Keratinocyte (primary cell): ENCODE data around the gene DENND4A. TPM values are rescaled to one million over a fixed set of nuclear protein-coding genes. Genes with fewer than 3 reads are reported as not detected.

ENCODE experiments used
- DNase-seq: peaks from one replicate; pipeline ENCODE4 v3.0.0-alpha.2; 2011; ENCODE audit warnings: low read depth, missing footprints, low spot score
- FAIRE-seq: peaks from 2 replicates; lab custom pipeline; 2011; peaks lifted over from hg19 to GRCh38; lab: Jason Lieb, UNC
- H2AFZ ChIP-seq: 2 replicates; pipeline ENCODE4 v1.6.0; 2012; ENCODE audit warnings: low read length, control low read depth, inconsistent platforms; ENCODE audit not compliant: control insufficient read depth
- H3K27ac ChIP-seq: 2 replicates; pipeline ENCODE4 v1.5.1; 2011; ENCODE audit warnings: low read length; ENCODE audit not compliant: control insufficient read depth, insufficient read depth
- H3K27me3 ChIP-seq: 3 replicates; pipeline ENCODE4 v1.6.0; 2011; ENCODE audit warnings: low read length; ENCODE audit not compliant: control insufficient read depth, insufficient read depth; ENCODE audit errors: extremely low read depth
- H3K36me3 ChIP-seq, 2 experiments: 2 replicates in 1 of 2; 3 replicates in 1 of 2; pipeline ENCODE4 v1.5.1; 2011; ENCODE audit warnings: low read length in 2 of 2, mild to moderate bottlenecking in 1 of 2; ENCODE audit not compliant: control insufficient read depth in 2 of 2, insufficient read depth in 2 of 2; ENCODE audit errors: extremely low read depth in 1 of 2
- H3K4me1 ChIP-seq: 3 replicates; pipeline ENCODE4 v1.5.1; 2011; ENCODE audit warnings: low read length; ENCODE audit not compliant: control insufficient read depth, insufficient read depth; ENCODE audit errors: extremely low read depth
- H3K4me2 ChIP-seq: 3 replicates; pipeline ENCODE4 v1.6.0; 2011; ENCODE audit warnings: low read depth, low read length; ENCODE audit not compliant: control insufficient read depth, insufficient read depth; ENCODE audit errors: extremely low read depth
- H3K4me3 ChIP-seq, 3 experiments: fragments of 200-600 bp in 1 of 3; sonication (generic) in 1 of 3; 2 replicates in 2 of 3; 3 replicates in 1 of 3; pipeline ENCODE4 v1.5.1; 2011 to 2016; ENCODE audit warnings: low read length in 3 of 3, mild to moderate bottlenecking in 3 of 3, control low read depth in 2 of 3, inconsistent platforms in 1 of 3, low read depth in 1 of 3, mixed read lengths in 1 of 3, mixed run types in 1 of 3, moderate library complexity in 1 of 3; ENCODE audit not compliant: control insufficient read depth in 2 of 3, insufficient read depth in 2 of 3; ENCODE audit errors: extremely low read depth in 1 of 3
- H3K79me2 ChIP-seq: 2 replicates; pipeline ENCODE4 v1.6.0; 2012; ENCODE audit warnings: low read length; ENCODE audit not compliant: control insufficient read depth, insufficient read depth
- H3K9ac ChIP-seq: 3 replicates; pipeline ENCODE4 v1.6.0; 2011; ENCODE audit warnings: low read length; ENCODE audit not compliant: control insufficient read depth, insufficient read depth; ENCODE audit errors: extremely low read depth
- H3K9me1 ChIP-seq: 3 replicates; pipeline ENCODE4 v1.6.0; 2011; ENCODE audit warnings: low read length; ENCODE audit not compliant: control insufficient read depth, insufficient read depth; ENCODE audit errors: extremely low read depth
- H3K9me3 ChIP-seq: 2 replicates; pipeline ENCODE4 v1.5.1; 2012; ENCODE audit warnings: low read depth, low read length; ENCODE audit not compliant: control insufficient read depth
- H4K20me1 ChIP-seq: 3 replicates; pipeline ENCODE4 v1.6.0; 2011; ENCODE audit warnings: low read length; ENCODE audit not compliant: control insufficient read depth, insufficient read depth; ENCODE audit errors: extremely low read depth
- EZH2 ChIP-seq: IDR thresholded peaks from one replicate; pipeline ENCODE4 v1.6.1; 2012; ENCODE audit warnings: inconsistent platforms, mild to moderate bottlenecking, low read length, moderate library complexity
- dilution Hi-C: fragments of 300-500 bp; cut with MboI; formaldehyde crosslinking; loops from one replicate; pipeline ENCODE4 v1.7.0; 2020; ENCODE audit warnings: low sequenced_read_pairs; ENCODE audit not compliant: extremely low pct_ligation_motif_present
- polyA plus RNA-seq, 5 experiments: library from polyadenylated mRNA; depleted of rRNA in 3 of 5; stranded (reverse) in 3 of 5; stranded (forward) in 1 of 5; unstranded in 1 of 5; fragments of >200 nt; gene quantifications; 1 replicate in 1 of 5; 2 replicates in 3 of 5; 3 replicates in 1 of 5; pipeline versions ENCODE4 v1.2.1 to v1.2.3, GENCODE V29; 2011 to 2012; ENCODE audit warnings: missing spikeins in 2 of 5, low read depth in 1 of 5, low replicate concordance in 1 of 5
- TF ChIP-seq, protein P1 (sequence below), 3 experiments: IDR thresholded peaks in 1 of 3; conservative IDR thresholded peaks in 1 of 3; optimal IDR thresholded peaks in 1 of 3; 2 replicates in 2 of 3; 3 replicates in 1 of 3; pipeline versions ENCODE3 to v1.5.1; 2011; ENCODE audit warnings: low read length in 3 of 3, mild to moderate bottlenecking in 3 of 3, moderate library complexity in 2 of 3, control low read depth in 1 of 3, inconsistent platforms in 1 of 3; ENCODE audit not compliant: insufficient read depth in 2 of 3; ENCODE audit errors: extremely low read depth in 1 of 3

DENND4A gene
- polyA plus RNA-seq, 1 donor (not counting 4 experiments of a cell fraction or from before 2014, with no cell fraction given) = 10.0 TPM

DNA sequence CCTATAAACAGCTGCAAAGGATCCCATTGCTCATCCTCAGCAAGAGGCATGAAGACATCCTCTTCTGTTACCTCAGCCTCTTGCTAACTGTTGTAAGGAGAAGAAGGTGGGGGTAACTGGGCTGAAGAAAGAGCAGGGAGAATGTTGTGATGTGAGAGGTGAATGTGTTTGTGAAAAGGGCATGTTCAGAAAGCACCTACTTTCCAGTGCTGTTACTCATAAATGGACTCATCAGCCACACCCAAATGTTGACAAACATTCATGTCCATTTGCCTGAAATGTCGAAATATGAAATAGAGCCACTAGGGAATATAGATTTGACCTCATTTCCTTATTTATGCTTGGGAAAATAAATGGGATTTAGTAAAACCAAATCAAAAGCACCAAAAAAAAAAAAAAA lies 157.7 kb downstream of the DENND4A start:
- peaks cover 0 to 2% of the 10 kb centered on the region in 2 experiments for H3K36me3 ChIP-seq
- no peaks in the 10 kb centered on the region for H3K79me2 ChIP-seq
- H2AFZ ChIP-seq = no peak overlapping the region
- H3K4me1 ChIP-seq = peaks cover 4% of the 10 kb centered on the region
- H3K4me3 ChIP-seq = no peak overlapping the region
- H3K27ac ChIP-seq = no peak overlapping the region
- H3K9me3 ChIP-seq = no peaks in the 10 kb centered on the region
- H3K9ac ChIP-seq = no peak overlapping the region
- no peaks in the 10 kb centered on the region for H3K27me3 ChIP-seq
- no peaks in the 10 kb centered on the region for H4K20me1 ChIP-seq
- no peak overlapping the region for H3K4me2 ChIP-seq
- dilution Hi-C loops = no loop called here
- FAIRE-seq (no peak), DNase-seq (no peak)
- H3K9me1 ChIP-seq = no peaks in the 10 kb centered on the region
- TF ChIP-seq, protein P1, sequence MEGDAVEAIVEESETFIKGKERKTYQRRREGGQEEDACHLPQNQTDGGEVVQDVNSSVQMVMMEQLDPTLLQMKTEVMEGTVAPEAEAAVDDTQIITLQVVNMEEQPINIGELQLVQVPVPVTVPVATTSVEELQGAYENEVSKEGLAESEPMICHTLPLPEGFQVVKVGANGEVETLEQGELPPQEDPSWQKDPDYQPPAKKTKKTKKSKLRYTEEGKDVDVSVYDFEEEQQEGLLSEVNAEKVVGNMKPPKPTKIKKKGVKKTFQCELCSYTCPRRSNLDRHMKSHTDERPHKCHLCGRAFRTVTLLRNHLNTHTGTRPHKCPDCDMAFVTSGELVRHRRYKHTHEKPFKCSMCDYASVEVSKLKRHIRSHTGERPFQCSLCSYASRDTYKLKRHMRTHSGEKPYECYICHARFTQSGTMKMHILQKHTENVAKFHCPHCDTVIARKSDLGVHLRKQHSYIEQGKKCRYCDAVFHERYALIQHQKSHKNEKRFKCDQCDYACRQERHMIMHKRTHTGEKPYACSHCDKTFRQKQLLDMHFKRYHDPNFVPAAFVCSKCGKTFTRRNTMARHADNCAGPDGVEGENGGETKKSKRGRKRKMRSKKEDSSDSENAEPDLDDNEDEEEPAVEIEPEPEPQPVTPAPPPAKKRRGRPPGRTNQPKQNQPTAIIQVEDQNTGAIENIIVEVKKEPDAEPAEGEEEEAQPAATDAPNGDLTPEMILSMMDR (optimal IDR thresholded peaks at IDR 0.05 in 1 of 3, IDR thresholded peaks at IDR 0.05 in 1 of 3, conservative IDR thresholded peaks at IDR 0.05 in 1 of 3; ENCODE audit: extremely low read depth in 1 of 3, insufficient read depth in 2 of 3, low read length in 3 of 3) = no peak
- no peak for TF ChIP-seq EZH2

DNA sequence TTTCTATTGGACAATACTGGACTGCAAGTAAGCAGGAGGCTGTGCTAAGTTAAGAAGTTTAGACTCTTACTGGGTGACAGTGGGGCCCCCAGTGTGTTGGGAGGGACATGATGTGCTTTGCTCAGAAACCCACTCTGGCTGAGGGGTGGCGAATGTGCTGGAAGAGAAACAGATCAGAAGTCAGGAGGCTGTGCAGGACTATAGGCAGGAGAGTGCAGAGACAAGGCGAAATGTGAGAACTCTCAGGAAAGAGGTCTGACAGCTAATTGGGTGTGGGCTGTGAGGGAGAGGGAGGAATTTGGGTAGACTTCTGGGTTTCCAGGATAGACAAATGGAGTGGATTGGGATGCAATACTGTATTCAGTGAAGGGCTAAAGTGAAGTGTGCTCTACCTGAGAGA lies 158.3 kb downstream of the DENND4A start:
- H4K20me1 ChIP-seq = no peaks in the 10 kb centered on the region
- DNase-seq (no peak), FAIRE-seq (no peak)
- H3K4me2 ChIP-seq = no peak overlapping the region
- H3K27me3 ChIP-seq = no peaks in the 10 kb centered on the region
- no peak overlapping the region for H3K9ac ChIP-seq
- no peak overlapping the region for H3K4me3 ChIP-seq
- no peak for TF ChIP-seq EZH2
- TF ChIP-seq, protein P1 (optimal IDR thresholded peaks at IDR 0.05 in 1 of 3, IDR thresholded peaks at IDR 0.05 in 1 of 3, conservative IDR thresholded peaks at IDR 0.05 in 1 of 3; ENCODE audit: extremely low read depth in 1 of 3, insufficient read depth in 2 of 3, low read length in 3 of 3) = no peak
- H3K9me3 ChIP-seq = no peaks in the 10 kb centered on the region
- H2AFZ ChIP-seq = no peak overlapping the region
- peaks cover 0 to 2% of the 10 kb centered on the region in 2 experiments for H3K36me3 ChIP-seq
- H3K9me1 ChIP-seq = no peaks in the 10 kb centered on the region
- dilution Hi-C loops = no loop called here
- no peak overlapping the region for H3K27ac ChIP-seq
- no peaks in the 10 kb centered on the region for H3K79me2 ChIP-seq
- peaks cover 4% of the 10 kb centered on the region for H3K4me1 ChIP-seq
